GM19455 (cell line): ENCODE data around the gene TACC2.
"Not testable (repeated sequence)": the region's sequence is repeated elsewhere in the genome, so short reads cannot be mapped to it uniquely, and the experiment has no call there.

Experiments used
- ATAC-seq: cut with Tn5 transposase; IDR thresholded peaks from one replicate; pipeline ENCODE4 v1.9.1; 2021; ENCODE audit not compliant: unreplicated experiment

The TACC2 gene

DNA sequence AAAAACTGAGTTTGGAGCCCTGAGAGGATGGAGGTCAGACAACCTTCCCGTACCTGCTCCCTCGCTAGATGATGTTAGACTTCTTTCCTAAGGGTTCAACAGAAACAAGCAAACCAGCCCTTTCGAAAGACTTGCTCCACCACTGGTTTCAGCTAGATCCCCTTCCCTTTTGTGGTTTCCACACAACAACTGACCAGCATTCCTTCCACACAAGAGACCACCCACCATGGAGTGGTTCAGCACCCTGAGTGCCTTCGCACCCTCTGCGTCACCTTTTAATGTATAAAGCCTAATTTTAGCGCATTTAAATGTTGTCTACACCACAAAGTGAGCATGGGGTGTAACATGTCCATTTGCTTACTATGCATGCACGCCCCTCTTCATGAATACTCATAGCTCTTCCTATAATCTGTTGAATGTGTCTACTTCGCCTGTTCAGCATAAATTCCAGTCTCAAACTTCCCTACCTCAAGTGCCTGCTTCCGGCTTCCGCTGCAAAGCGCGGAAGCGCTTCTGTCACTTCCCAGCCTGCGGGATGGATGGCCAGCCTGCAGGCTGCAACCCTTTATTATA lies 69.0 kb downstream of the TACC2 start:
- no peak for ATAC-seq

DNA sequence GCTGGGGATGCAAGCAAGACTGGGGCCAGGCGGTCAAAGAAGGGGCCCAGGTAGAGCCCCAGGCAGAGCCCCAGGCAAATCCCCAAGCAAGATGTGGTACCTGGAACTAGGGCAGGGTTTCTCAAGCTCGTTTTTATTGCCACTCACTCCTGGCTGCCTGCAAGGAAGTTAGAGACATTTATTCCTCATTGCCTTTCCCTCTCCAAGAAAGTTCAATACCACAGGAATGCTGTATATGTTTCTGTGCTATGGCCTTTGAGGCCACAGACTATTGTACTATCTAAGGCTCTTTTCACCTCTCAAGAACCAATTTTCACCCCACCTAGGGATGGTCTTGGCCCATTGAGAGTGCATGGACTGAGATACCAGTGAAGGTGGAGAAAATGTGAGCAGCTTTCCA lies 71.3 kb downstream of the TACC2 start:
- no peak for ATAC-seq

DNA sequence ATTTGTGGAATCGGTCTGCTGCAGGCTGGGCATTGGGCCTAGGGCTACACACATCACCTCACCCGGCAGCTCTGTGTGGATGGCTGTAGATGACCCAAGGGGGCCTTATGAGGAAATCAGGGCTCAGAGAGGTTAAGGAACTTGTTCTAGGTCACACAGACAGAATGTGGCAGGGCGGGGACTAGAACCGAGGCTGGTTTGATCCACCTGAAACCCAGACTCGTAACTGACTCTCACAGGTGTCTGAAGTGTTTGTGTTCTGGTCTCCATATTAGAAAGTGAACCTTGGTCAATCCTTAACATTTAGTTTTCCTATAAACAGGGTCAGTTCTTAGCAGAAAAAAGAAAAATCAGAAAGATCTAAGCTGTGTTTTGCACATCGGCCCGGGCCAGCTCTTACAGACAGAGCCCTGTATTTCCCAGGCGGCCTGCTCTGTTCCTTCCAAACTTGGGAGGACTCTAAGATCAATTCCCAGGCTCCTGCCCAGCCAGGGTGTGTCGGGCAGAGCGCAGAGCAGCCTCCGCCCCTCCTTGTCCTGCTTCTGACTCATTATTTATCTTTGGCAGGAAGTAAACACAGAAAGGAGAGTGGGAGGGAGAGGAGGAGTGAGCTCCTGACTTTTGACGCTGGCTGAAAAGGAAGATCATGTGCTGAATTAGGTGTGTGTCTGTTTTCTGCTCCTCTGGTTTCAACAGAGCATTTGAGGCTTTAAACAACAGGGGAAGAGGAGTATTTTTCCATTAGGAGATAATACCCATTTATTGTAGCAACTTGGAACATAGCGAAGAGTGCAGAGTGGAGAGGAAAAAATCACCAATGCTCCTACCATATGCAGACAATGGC lies 74.1 kb downstream of the TACC2 start:
- ATAC-seq: no peak

DNA sequence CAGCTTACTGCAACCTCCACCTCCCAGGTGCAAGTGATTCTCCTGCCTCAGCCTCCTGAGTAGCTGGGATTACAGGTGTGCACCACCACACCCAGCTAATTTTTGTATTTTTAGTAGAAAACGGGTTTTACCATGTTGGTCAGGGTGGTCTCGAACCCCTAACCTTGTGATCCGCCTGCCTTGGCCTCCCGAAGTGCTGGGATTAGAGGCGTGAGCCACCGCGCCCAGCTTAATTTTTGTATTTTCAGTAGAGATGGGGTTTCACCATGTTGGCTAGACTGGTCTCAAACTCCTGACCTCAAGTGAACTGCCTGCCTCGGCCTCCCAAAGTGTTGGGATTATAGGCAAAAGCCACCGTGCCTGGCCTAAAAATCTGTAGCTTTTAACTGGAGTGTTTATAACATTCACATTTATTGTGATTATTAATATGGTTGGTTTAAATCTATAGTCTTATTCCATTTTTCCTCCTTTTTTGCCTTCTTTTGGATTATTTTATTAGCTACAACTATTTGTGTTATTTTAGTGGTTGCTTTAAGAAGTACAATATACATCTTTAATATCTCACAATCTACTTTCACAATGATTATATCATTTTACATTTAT lies 77.5 kb downstream of the TACC2 start:
- ATAC-seq: not testable (repeated sequence)

DNA sequence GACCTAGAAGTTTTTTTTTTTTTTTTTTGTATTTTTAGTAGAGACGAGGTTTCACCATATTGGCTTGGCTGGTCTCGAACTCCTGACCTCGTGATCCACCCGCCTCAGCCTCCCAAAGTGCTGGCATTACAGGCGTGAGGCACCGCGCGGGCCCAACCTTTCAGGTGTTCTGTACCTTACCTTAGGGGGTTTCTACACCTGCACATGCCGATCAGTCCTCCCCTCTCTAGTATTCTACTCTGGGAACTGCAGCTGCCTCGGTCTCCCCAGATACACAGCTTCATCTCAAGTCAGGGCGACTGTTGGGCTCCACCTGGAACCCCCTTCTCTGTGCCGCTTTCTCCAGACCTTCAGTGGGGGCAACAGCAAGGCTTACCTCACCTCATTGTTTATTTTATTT lies 79.9 kb downstream of the TACC2 start:
- ATAC-seq: no peak

DNA sequence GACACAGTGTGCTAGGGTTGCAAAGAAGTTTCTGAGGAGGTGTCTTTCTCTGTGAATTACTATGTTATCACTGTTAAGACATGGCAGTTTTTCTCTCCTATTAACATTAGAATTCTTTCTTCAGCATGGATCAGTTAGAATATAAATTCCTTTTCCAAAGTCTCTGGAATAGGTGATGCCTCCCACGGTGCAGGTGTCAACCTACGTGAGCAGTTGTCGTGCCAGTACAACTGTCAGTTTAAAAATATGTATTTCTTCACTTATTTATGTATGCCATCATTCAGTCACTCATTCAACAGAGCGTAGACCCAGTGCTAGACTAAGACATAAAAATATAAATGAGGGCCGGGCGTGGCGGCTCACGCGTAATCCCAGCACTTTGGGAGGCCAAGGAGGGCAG lies 83.5 kb downstream of the TACC2 start:
- no peak for ATAC-seq

DNA sequence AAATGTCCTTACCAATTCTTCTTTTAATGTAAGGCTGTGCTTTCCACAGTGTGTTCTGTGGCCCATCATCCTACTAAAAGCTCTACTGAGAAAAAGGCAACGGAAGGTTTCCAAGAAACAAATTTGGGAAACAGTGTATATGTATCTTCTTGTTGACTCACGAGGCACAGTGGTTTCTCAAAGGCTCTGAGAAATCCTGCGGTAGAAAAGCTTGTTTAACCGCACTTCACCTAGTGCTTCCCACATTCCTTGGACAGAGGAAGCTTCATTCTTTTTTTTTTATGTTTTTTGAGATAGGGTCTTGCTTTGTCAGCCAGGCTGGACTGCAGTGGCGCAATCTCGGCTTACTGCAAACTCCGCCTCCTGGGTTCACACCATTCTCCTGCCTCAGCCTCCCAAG lies 84.5 kb downstream of the TACC2 start:
- ATAC-seq: no peak

DNA sequence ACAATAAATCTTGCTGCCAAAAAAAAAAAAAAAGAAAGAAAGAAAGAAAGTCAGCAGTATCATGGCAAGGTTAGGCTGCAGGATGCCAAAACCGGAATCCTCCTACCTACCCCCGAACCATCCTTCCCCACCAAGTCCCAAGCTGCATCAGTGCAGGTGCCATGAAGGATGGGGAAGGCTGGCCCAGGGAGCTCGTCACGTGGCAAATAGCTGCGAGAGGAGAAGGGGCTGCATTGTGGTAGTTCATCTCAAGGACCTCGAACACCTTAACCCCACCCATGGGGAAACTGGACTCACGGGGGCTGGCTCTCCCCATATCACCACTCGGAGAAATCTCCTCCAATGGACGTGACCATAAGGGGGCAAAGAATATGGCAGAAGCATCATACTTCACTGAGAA lies 86.2 kb downstream of the TACC2 start:
- ATAC-seq: no peak

DNA sequence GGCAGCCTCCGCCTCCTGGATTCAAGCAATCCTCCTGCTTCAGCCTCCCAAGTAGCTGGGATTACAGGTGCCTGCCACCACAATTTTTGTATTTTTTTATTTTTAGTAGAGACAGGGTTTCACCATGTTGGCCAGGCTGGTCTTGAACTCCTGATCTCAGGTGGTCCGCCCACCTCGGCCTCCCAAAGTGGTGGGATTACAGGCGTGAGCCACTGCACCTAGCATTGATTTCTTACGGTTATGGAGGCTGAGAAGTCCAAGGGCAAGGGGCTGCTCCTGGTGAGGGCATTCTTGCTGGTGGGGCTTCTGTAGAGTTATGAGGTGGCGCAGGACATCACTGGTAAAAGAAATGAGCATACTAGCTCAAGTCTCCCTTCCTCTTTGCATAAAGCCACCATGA lies 86.9 kb downstream of the TACC2 start:
- not testable (repeated sequence) for ATAC-seq

DNA sequence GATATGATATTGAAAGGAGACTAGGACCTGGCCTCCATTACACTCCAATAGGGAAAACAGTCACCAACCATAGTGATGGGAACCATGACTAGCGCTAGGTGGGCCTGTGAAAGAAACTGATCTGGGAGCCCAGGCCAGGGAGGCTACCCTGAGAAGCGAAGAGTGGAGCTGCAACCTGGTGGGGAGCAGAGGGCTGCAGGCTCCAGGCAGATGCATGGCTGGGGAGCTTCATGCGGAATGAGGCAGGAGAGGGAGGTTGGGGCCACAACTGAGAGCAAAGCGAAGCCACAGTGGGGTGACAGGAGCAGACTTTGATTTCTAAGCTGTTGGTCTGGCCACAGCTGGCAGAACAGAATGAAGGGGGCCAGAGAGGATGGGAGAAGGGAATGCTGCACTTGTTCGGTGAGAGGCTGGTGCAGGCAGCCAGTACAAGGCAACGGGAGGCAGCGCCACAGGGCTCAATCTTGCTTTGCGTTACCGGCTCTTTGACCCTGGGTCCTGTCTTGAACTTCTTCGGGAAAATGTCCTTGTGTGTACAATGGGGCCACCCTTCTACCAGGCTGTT lies 88.4 kb downstream of the TACC2 start:
- ATAC-seq: no peak

DNA sequence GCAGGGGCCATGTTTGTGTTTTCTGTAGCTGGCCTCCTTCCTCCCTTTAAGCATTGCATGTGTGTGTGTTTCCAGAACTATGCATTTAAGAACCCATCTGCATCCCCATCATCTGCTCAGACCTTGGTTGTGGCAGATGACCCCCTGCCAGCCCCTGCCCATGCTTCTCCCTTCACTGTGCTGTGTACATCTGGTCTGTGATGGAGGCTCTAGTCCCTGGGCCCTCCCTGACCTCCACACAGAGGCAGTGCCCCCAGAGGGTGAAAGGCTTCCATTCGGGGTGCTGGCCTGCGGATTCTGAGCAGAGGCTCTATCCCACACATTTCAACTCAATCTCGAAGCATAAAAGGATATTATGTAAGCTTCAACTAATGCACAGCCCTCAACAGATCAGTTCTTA lies 89.4 kb downstream of the TACC2 start:
- no peak for ATAC-seq

DNA sequence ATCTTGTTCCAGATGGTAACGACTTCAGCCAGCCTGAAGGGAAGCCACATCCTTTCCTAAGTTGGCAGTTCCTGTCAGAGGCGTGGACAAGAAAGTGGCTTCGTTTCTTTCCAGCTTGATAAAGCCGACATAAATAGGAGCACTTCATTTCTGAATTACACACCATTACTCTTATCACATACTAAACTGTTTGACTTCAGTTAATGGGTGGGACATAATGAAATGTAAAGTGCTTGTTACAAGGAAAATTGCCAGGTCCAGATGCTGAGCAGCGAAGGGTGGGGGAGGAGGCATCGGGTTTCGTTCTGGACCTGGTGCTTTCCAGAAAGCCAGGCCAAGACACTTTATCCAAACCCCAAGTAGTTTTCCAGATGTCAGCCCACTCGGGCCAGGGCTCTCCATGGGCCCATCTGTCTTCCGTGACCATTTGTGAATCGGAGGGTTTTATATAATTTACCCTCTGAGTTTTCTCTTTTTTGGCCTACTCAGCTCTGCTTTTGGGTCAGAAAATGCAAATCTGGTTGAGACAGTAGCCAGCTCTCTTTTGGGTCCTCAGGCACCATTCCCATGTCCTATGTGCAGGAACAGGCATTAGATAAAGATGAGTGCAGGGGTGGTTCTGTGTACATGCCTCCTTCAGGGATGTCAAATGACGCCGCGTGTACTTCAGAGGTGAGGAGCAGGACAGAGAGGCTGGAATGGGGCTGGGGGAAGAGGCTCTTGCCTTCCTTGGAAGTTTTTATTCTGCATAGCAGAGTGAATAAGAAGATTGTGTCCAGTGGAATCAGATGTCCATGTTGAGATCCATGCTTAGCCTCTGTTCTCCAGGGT lies 90.2 kb downstream of the TACC2 start:
- no peak for ATAC-seq

DNA sequence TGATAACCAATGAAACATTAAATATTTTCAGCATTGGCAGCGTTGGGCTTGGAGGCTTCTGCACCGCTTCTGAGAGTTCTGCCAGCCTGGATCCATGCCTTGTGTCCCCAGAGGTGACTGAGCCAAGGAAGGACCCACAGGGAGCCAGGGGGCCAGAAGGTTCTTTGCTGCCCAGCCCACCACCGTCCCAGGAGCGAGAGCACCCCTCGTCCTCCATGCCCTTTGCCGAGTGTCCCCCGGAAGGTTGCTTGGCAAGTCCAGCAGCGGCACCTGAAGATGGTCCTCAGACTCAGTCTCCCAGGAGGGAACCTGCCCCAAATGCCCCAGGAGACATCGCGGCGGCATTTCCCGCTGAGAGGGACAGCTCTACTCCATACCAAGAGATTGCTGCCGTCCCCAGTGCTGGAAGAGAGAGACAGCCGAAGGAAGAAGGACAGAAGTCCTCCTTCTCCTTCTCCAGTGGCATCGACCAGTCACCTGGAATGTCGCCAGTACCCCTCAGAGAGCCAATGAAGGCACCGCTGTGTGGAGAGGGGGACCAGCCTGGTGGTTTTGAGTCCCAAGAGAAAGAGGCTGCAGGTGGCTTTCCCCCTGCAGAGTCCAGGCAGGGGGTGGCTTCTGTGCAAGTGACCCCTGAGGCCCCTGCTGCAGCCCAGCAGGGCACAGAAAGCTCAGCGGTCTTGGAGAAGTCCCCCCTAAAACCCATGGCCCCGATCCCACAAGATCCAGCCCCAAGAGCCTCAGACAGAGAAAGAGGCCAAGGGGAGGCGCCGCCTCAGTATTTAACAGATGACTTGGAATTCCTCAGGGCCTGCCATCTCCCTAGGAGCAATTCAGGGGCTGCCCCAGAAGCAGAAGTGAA lies 93.9 kb downstream of the TACC2 start:
- no peak for ATAC-seq

DNA sequence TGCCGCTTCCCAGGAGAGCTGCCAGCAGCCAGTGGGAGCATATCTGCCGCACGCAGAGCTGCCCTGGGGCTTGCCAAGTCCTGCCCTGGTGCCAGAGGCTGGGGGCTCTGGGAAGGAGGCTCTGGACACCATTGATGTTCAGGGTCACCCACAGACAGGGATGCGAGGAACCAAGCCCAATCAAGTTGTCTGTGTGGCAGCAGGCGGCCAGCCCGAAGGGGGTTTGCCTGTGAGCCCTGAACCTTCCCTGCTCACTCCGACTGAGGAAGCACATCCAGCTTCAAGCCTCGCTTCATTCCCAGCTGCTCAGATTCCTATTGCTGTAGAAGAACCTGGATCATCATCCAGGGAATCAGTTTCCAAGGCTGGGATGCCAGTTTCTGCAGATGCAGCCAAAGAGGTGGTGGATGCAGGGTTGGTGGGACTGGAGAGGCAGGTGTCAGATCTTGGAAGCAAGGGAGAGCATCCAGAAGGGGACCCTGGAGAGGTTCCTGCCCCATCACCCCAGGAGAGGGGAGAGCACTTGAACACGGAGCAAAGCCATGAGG lies 94.6 kb downstream of the TACC2 start:
- no peak for ATAC-seq

DNA sequence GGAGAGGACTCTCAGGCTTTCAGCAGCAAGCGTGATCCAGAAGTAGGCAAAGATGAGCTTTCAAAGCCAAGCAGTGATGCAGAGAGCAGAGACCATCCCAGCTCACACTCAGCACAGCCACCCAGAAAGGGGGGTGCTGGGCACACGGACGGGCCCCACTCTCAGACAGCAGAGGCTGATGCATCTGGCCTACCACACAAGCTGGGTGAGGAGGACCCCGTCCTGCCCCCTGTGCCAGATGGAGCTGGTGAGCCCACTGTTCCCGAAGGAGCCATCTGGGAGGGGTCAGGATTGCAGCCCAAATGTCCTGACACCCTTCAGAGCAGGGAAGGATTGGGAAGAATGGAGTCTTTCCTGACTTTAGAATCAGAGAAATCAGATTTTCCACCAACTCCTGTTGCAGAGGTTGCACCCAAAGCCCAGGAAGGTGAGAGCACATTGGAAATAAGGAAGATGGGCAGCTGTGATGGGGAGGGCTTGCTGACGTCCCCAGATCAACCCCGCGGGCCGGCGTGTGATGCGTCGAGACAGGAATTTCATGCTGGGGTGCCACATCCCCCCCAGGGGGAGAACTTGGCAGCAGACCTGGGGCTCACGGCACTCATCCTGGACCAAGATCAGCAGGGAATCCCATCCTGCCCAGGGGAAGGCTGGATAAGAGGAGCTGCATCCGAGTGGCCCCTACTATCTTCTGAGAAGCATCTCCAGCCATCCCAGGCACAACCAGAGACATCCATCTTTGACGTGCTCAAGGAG lies 95.5 kb downstream of the TACC2 start:
- ATAC-seq: no peak

DNA sequence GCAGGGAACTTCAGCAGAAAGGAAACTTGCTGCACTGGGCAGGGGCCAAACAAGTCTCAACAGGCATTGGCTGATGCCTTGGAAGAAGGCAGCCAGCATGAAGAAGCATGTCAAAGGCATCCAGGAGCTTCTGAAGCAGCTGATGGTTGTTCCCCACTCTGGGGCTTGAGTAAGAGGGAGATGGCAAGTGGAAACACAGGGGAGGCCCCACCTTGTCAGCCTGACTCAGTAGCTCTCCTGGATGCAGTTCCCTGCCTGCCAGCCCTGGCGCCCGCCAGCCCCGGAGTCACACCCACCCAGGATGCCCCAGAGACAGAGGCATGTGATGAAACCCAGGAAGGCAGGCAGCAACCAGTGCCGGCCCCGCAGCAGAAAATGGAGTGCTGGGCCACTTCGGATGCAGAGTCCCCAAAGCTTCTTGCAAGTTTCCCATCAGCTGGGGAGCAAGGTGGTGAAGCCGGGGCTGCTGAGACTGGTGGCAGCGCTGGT lies 96.5 kb downstream of the TACC2 start:
- ATAC-seq: no peak

DNA sequence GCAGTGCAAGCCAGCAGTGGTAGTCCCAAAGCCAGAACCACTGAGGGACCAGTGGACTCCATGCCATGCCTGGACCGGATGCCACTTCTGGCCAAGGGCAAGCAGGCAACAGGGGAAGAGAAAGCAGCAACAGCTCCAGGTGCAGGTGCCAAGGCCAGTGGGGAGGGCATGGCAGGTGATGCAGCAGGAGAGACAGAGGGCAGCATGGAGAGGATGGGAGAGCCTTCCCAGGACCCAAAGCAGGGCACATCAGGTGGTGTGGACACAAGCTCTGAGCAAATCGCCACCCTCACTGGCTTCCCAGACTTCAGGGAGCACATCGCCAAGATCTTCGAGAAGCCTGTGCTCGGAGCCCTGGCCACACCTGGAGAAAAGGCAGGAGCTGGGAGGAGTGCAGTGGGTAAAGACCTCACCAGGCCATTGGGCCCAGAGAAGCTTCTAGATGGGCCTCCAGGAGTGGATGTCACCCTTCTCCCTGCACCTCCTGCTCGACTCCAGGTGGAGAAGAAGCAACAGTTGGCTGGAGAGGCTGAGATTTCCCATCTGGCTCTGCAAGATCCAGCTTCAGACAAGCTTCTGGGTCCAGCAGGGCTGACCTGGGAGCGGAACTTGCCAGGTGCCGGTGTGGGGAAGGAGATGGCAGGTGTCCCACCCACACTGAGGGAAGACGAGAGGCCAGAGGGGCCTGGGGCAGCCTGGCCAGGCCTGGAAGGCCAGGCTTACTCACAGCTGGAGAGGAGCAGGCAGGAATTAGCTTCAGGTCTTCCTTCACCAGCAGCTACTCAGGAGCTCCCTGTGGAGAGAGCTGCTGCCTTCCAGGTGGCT lies 97.7 kb downstream of the TACC2 start:
- ATAC-seq: no peak

DNA sequence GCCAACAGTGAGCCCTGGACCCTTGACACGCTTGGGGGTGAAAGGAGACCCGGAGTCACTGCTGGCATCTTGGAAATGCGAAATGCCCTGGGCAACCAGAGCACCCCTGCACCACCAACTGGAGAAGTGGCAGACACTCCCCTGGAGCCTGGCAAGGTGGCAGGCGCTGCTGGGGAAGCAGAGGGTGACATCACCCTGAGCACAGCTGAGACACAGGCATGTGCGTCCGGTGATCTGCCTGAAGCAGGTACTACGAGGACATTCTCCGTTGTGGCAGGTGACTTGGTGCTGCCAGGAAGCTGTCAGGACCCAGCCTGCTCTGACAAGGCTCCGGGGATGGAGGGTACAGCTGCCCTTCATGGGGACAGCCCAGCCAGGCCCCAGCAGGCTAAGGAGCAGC lies 98.5 kb downstream of the TACC2 start:
- no peak for ATAC-seq
